Thoracic aorta (tissue), 2 donors: ENCODE results near the gene EHD4. TPM values are rescaled to one million over a fixed set of nuclear protein-coding genes. Genes with fewer than 3 reads are reported as not detected.

Source experiments
- ATAC-seq: fragments of 150-250 bp; one replicate; pipeline ENCODE4 v1.8.0; 2017; ENCODE audit warnings: low read depth; ENCODE audit not compliant: insufficient number of reproducible peaks, low FRiP score
- DNase-seq: peaks from one replicate; pipeline ENCODE4 v3.0.0-alpha.2; 2020; ENCODE audit warnings: low spot score
- H3K27ac ChIP-seq, 2 donors: fragments of 200-600 bp; sonication (generic); 1 replicate in 1 of 2; 2 replicates in 1 of 2; pipeline ENCODE4 v1.5.1; 2016; ENCODE audit warnings: mild to moderate bottlenecking in 2 of 2, moderate library complexity in 2 of 2
- H3K27me3 ChIP-seq: fragments of 200-600 bp; sonication (generic); replicated peaks from 2 replicates; pipeline ENCODE4 v1.6.0; 2016; ENCODE audit warnings: mild to moderate bottlenecking; ENCODE audit not compliant: insufficient read depth
- H3K36me3 ChIP-seq: fragments of 200-600 bp; sonication (generic); one replicate; pipeline ENCODE4 v1.5.1; 2016
- H3K4me1 ChIP-seq, 2 donors: fragments of 200-600 bp; sonication (generic); 1 replicate in 1 of 2; 2 replicates in 1 of 2; pipeline versions ENCODE4 v1.5.1 to v1.6.0; 2016; ENCODE audit warnings: low read depth in 2 of 2, mild to moderate bottlenecking in 1 of 2; ENCODE audit not compliant: control insufficient read depth in 1 of 2
- H3K4me3 ChIP-seq: fragments of 200-600 bp; sonication (generic); 2 replicates; pipeline ENCODE4 v1.5.1; 2016; ENCODE audit warnings: mild to moderate bottlenecking
- H3K9me3 ChIP-seq: fragments of 200-600 bp; sonication (generic); 2 replicates; pipeline ENCODE4 v1.5.1; 2016
- total RNA-seq, 2 donors: library from RNA; depleted of rRNA; stranded (reverse); fragments of >200 nt; gene quantifications; one replicate each; pipeline versions ENCODE4 v1.1.0 to v1.2.3, GENCODE V29; 2016
- TF ChIP-seq, protein P1 (sequence below): fragments of 200-600 bp; sonication (generic); IDR thresholded peaks from one replicate; pipeline ENCODE4 v1.5.1; 2019; ENCODE audit warnings: antibody characterized with exemption

The EHD4 gene
- total RNA-seq, 2 donors from 2014 or later, result 43.6 to 48.1 TPM

DNA sequence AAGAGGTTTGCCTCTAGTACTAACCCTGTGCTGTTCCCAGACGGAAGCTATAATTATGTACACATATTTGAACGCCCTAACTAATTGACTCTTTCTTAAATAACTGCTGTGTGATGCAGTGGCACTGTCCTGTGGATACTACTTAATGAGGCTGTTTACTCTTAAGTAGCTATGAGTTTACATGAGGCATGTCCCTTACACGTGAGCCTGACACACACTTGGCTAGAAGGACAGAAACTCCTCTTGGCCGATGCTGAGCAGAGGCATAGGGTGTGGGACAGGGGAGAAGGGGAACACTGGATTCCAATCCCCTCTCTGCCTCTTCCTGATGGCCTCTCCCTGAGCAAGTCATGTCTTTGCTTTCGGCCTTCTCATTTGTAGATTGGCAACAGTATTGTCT, 21.9 kb downstream of the EHD4 start:
- TF ChIP-seq, protein P1, sequence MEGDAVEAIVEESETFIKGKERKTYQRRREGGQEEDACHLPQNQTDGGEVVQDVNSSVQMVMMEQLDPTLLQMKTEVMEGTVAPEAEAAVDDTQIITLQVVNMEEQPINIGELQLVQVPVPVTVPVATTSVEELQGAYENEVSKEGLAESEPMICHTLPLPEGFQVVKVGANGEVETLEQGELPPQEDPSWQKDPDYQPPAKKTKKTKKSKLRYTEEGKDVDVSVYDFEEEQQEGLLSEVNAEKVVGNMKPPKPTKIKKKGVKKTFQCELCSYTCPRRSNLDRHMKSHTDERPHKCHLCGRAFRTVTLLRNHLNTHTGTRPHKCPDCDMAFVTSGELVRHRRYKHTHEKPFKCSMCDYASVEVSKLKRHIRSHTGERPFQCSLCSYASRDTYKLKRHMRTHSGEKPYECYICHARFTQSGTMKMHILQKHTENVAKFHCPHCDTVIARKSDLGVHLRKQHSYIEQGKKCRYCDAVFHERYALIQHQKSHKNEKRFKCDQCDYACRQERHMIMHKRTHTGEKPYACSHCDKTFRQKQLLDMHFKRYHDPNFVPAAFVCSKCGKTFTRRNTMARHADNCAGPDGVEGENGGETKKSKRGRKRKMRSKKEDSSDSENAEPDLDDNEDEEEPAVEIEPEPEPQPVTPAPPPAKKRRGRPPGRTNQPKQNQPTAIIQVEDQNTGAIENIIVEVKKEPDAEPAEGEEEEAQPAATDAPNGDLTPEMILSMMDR, result no peak
- no peaks in the 10 kb centered on the region for H3K27me3 ChIP-seq
- H3K4me3 ChIP-seq, result no peak overlapping the region
- DNase-seq (no peak), ATAC-seq (no peak)
- H3K27ac ChIP-seq, result peak overlapping the region; percentile 6 to 83
- peaks cover 10% of the 10 kb centered on the region for H3K36me3 ChIP-seq
- peaks cover 51 to 75% of the 10 kb centered on the region in 2 donors for H3K4me1 ChIP-seq
- no peaks in the 10 kb centered on the region for H3K9me3 ChIP-seq

GRCh38 chr15:41950127-41950483, 22.3 kb downstream of the EHD4 start:
- Histone ChIP-seq H3K4me1 (peaks cover 53 to 75% of the 10 kb centered on the region in 2 donors), H3K4me3 (no peak overlapping the region), H3K9me3 (no peaks in the 10 kb centered on the region), H3K27ac (peak overlapping the region; percentile 6 to 83), H3K36me3 (peaks cover 10% of the 10 kb centered on the region), H3K27me3 (no peaks in the 10 kb centered on the region)
- TF ChIP-seq, protein P1, result no peak
- DNase-seq (no peak), ATAC-seq (no peak)

DNA sequence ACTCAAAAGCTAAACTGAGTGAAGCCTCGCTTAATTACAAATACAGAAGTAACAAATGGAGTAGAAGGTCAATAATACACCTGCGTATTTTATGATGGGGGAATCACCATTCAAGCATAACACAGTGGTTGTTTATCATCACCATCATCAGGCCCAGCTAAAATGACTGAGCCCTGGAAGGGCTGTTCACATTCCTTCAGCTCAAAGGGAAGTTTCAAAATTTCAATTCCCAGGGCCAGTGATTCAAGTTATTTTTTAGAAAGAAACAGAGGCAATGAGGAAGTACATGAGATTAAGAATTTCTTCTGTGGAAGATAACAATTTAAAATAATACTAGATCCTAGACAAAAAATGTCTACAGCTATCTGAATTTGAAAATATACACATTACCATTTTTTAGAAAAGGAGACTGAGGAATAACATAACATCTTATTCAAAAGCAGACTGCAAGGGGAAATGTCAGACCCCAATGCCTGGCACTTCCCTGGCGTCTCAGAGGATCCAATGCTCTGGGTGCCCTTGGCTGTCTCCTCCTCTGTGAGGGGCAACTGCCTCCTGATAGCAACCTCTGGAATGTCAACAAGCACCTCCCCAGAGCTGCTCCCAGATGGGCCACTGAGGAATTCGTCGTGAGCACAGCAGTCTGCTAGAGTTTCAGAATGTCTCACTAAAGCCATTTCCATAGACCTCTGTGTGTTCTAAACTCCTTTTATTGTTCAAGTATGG, 22.8 kb downstream of the EHD4 start:
- Histone ChIP-seq H3K4me3 (no peak overlapping the region), H3K27ac (peak overlapping the region; percentile 6 to 83), H3K36me3 (peaks cover 10% of the 10 kb centered on the region), H3K27me3 (no peaks in the 10 kb centered on the region), H3K9me3 (no peaks in the 10 kb centered on the region), H3K4me1 (peaks cover 59 to 80% of the 10 kb centered on the region in 2 donors)
- ATAC-seq, result no peak
- DNase-seq, result no peak
- TF ChIP-seq, protein P1, result no peak

GRCh38 chr15:41948490-41948889, 23.9 kb downstream of the EHD4 start:
- Histone ChIP-seq H3K4me3 (no peak overlapping the region), H3K4me1 (peaks cover 67 to 91% of the 10 kb centered on the region in 2 donors), H3K27me3 (no peaks in the 10 kb centered on the region), H3K9me3 (no peaks in the 10 kb centered on the region), H3K36me3 (peaks cover 10% of the 10 kb centered on the region), H3K27ac (peak overlapping the region in 1 of 2 donors; percentile 83)
- DNase-seq (no peak), ATAC-seq (no peak)
- TF ChIP-seq, protein P1, result no peak

GRCh38 chr15:41946970-41947369, 25.4 kb downstream of the EHD4 start:
- no peak for DNase-seq
- Histone ChIP-seq H3K36me3 (peaks cover 3% of the 10 kb centered on the region), H3K4me1 (peaks cover 64 to 92% of the 10 kb centered on the region in 2 donors), H3K9me3 (no peaks in the 10 kb centered on the region), H3K4me3 (no peak overlapping the region), H3K27me3 (no peaks in the 10 kb centered on the region), H3K27ac (peak overlapping the region; percentile 77 to 83)
- TF ChIP-seq, protein P1, result no peak
- no peak for ATAC-seq
